K562 (cell line): ENCODE measurements around the gene PHF21A. TPM values are rescaled to one million over a fixed set of nuclear protein-coding genes. Genes with fewer than 3 reads are reported as not detected.

Source experiments
- ETS2 ChIP-seq: IDR thresholded peaks from 2 replicates; pipeline ENCODE4 v1.6.1; 2016; ENCODE audit warnings: borderline replicate concordance, missing genetic modification characterization, mild to moderate bottlenecking, moderate library complexity, missing compliant biosample characterization; ENCODE audit not compliant: poor library complexity, severe bottlenecking
- GTF3C2 ChIP-seq: IDR thresholded peaks from 3 replicates; pipeline ENCODE4 v1.6.1; 2011; ENCODE audit warnings: borderline replicate concordance, mild to moderate bottlenecking, moderate library complexity; ENCODE audit not compliant: insufficient read length; ENCODE audit errors: extremely low read depth
- KLF13 ChIP-seq: fragments of 450-650 bp; IDR thresholded peaks from 2 replicates; pipeline ENCODE4 v1.6.1; 2016; ENCODE audit warnings: missing genetic modification characterization, low read depth, mild to moderate bottlenecking, missing compliant biosample characterization, moderate library complexity, borderline replicate concordance
- LARP7 ChIP-seq: fragments of 450-650 bp; IDR thresholded peaks from 2 replicates; pipeline ENCODE4 v1.6.1; 2016
- NCOA2 ChIP-seq, 2 experiments: fragments of 450-650 bp; IDR thresholded peaks; 2 replicates each; pipeline ENCODE4 v1.6.1; 2018; ENCODE audit warnings: mild to moderate bottlenecking in 2 of 2, moderate library complexity in 1 of 2; ENCODE audit not compliant: partially characterized antibody in 2 of 2
- POLR2AphosphoS5 ChIP-seq: IDR thresholded peaks from 2 replicates; pipeline ENCODE4 v1.6.1; 2011; ENCODE audit warnings: mild to moderate bottlenecking, low read depth, low read length, moderate library complexity; ENCODE audit not compliant: control insufficient read depth, insufficient read depth
- RFX1 ChIP-seq: fragments of 450-650 bp; IDR thresholded peaks from 2 replicates; pipeline ENCODE4 v1.6.1; 2016; ENCODE audit warnings: mild to moderate bottlenecking, moderate library complexity
- ZNF280A ChIP-seq: fragments of 450-650 bp; IDR thresholded peaks from 2 replicates; pipeline ENCODE4 v1.6.1; 2018; ENCODE audit warnings: mild to moderate bottlenecking, low read depth; ENCODE audit not compliant: partially characterized antibody
- ZNF740 ChIP-seq, 3 experiments: fragments of 200-800 bp in 1 of 3; sonication (Bioruptor generic) in 1 of 3; sonication (generic) in 1 of 3; formaldehyde crosslinking in 1 of 3; IDR thresholded peaks; 2 replicates each; pipeline versions ENCODE4 v1.6.1 to v1.8.0; 2016 to 2022; ENCODE audit warnings: mild to moderate bottlenecking in 2 of 3, missing compliant biosample characterization in 2 of 3, missing genetic modification characterization in 2 of 3, missing genetic modification reagents in 1 of 3
- polyA plus RNA-seq, 8 experiments: library from polyadenylated mRNA; depleted of rRNA in 4 of 8; stranded (reverse) in 5 of 8; unstranded in 3 of 8; fragments of >200 nt; fragmentation: Nextera tagmentation in 2 of 8; fragmentation: Illumina TruSeq in 1 of 8; extraction: Ambion mirVana in 2 of 8; extraction: Trizol in 1 of 8; gene quantifications; 2 replicates each; pipeline versions ENCODE4 v1.2.1 to v1.2.3, GENCODE V29; 2011 to 2014; ENCODE audit warnings: inconsistent platforms in 1 of 8, missing spikeins in 1 of 8
- total RNA-seq, 7 experiments: library from RNA; depleted of rRNA in 6 of 7; stranded (reverse); fragments of >200 nt in 6 of 7; fragmentation: Illumina TruSeq in 2 of 7; extraction: Trizol in 2 of 7; gene quantifications; 2 replicates each; pipeline versions ENCODE4 v1.2.1 to v1.2.3, GENCODE V29; 2011 to 2021; ENCODE audit warnings: low replicate concordance in 1 of 7
- TF ChIP-seq, protein P1 (sequence below), 2 experiments: fragments of 450-650 bp; IDR thresholded peaks; 2 replicates each; pipeline ENCODE4 v1.6.1; 2016; ENCODE audit warnings: mild to moderate bottlenecking in 2 of 2, borderline replicate concordance in 1 of 2, low read depth in 1 of 2, moderate library complexity in 1 of 2

Gene PHF21A
- total and polyA plus RNA-seq, 9 of the 15 experiments (the other 6 are each of a cell fraction or from before 2014, with no cell fraction given), result 1.5 to 32.4 (median 10.7) TPM

DNA sequence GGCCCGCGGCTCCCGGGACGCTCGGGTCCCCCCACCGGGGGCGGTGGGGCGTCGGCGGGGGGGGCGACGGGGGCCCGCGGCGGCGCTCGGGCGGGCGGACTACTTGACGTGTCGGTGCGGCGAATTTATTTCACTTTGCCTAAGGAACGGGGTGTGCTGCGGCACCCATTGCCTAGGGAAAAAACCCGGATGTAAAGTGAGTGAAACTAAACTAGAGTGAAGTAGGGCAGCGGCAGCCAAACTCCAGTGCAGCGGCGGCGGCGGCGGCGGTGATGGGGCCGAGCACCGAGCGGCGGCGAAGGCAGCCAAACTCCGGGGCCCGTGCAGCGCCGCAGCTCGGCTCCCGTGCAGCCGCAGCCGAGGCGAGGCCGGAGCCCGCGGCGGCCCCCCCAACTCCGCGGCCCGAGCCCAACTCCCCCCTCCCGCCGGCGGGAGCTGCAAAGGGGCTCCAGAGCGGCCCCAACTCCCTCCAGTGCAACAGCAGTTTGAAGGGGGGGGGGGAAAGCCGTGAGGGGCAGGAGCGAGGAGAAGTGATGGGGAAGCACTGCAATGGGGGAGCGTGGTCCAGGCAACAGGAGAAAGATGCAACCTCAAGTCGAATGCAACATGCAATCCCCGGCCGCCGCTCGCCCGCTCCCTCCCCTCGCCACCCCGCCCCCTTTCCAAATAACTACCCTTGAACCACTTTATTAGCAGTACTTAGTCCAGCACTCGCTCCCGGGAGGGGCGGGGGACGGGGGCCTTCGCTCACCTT, 647 bp upstream of the PHF21A start (continued):
- TF ChIP-seq GTF3C2 (no peak), NCOA2 (IDR thresholded peaks at IDR 0.05; ENCODE audit: partially characterized antibody in 2 of 2) (no peak), POLR2AphosphoS5 (peak; percentile 36; the same call in 1 of the 2 replicates), ZNF740 (CRISPR knock-in tag; IDR thresholded peaks at IDR 0.05) (peak; percentile 95), ZNF740 (tag; IDR thresholded peaks at IDR 0.05) (peak; percentile 2 to 90; a peak in 2 of 4 replicates), LARP7 (no peak), ZNF280A (no peak), KLF13 (tag) (no peak), RFX1 (peak; percentile 42; the same call in 1 of the 2 replicates), ETS2 (tag) (no peak)
- TF ChIP-seq, protein P1, sequence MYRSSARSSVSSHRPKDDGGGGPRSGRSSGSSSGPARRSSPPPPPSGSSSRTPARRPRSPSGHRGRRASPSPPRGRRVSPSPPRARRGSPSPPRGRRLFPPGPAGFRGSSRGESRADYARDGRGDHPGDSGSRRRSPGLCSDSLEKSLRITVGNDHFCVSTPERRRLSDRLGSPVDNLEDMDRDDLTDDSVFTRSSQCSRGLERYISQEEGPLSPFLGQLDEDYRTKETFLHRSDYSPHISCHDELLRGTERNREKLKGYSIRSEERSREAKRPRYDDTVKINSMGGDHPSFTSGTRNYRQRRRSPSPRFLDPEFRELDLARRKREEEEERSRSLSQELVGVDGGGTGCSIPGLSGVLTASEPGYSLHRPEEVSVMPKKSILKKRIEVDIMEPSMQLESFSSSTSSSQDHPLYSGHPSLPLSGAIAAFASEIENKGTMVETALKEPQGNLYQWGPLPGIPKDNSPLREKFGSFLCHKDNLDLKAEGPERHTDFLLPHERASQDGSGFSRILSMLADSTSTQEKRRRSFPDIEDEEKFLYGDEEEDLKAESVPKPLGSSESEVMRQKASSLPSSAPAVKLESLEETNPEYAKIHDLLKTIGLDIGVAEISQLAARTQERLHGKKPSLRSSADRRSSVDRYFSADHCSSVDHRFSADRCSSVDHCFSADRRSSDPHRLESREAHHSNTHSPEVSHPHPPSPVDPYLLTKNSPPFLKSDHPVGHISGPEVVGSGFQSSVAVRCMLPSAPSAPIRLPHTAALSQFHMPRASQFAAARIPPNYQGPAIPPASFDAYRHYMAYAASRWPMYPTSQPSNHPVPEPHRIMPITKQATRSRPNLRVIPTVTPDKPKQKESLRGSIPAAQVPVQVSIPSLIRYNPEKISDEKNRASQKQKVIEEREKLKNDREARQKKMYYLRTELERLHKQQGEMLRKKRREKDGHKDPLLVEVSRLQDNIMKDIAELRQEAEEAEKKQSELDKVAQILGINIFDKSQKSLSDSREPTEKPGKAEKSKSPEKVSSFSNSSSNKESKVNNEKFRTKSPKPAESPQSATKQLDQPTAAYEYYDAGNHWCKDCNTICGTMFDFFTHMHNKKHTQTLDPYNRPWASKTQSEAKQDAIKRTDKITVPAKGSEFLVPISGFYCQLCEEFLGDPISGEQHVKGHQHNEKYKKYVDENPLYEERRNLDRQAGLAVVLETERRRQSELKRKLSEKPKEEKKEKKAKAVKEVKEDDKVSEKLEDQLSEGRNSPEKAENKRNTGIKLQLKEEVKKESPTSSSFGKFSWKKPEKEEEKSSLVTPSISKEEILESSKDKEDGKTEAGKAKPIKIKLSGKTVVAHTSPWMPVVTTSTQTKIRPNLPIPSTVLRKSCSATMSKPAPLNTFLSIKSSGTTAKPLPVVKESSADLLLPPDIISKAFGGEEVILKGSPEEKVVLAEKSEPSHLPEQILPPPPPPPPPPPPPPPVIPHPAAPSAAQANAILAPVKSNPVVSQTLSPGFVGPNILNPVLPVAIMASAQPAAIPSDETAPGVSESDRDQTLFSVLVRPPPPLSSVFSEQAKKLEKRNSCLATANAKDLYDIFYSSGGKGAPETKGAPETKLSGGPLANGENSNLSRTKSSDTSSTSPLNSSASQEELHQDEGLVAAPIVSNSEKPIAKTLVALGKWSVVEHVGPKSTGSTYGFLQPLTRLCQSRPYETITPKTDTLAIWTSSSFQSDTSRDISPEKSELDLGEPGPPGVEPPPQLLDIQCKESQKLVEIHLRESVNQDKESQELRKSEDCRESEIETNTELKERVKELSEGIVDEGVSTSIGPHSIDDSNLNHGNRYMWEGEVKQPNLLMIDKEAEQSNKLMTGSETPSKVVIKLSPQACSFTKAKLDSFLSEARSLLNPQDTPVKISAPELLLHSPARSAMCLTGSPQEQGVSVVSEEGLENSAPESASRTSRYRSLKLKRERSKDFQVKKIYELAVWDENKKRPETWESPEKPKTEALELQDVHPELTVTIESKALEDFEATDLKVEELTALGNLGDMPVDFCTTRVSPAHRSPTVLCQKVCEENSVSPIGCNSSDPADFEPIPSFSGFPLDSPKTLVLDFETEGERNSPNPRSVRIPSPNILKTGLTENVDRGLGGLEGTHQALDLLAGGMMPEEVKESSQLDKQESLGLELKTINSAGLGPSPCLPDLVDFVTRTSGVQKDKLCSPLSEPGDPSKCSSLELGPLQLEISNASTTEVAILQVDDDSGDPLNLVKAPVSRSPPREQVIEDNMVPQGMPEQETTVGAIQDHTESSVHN (IDR thresholded peaks at IDR 0.05; ENCODE audit: borderline replicate concordance in 1 of 2, low read depth in 1 of 2), result no peak
